Stimulated activated CD4-positive, alpha-beta T cell treated with anti-CD3 and anti-CD28 coated beads, TNF-alpha, amount 100 ng/mL, for 4 hours (primary cell): ENCODE results near the gene RTTN.
"Not testable (repeated sequence)": the region's sequence is repeated elsewhere in the genome, so short reads cannot be mapped to it uniquely, and the experiment has no call there.

Source experiments
- DNase-seq, 3 experiments: peaks; one replicate each; pipeline ENCODE4 v3.0.0-alpha.2; 2020; ENCODE audit warnings: low read depth in 3 of 3

The RTTN gene

DNA sequence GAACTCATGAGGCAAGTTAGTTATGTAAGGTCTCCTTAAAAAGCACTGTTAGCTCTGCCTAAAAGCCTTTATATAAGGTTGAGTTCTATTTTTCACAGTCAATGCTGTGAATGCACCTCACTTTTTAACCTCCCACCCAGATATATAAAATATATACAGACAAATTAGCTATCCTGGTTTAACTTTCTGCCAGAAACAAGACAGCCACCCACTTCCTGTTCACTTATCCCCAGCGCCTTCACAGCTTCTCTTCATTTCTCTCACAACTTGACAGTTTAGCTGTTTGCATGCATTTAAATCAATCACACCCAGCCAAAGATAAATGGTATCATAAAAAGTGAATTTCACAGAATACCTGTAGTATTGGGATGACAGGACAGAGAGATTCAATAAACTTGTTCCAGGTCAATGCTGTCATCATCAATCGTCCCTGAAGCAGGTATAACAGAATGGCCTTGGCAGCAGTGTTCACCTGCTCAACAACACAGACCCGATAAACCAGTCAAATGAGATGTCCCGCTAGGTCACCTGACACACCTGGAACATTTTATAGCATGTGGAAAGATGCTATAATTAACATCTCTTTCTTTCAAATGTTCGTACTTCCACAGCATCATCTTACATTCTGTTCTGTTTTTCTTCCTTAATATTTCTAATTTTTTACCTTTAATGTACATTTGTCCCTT lies 55.7 kb downstream of the RTTN start:
- DNase-seq: no peak

- DNase-seq: no peak
Observed at GRCh38 chr18:70149156-70149555, 56.3 kb downstream of the RTTN start.

DNA sequence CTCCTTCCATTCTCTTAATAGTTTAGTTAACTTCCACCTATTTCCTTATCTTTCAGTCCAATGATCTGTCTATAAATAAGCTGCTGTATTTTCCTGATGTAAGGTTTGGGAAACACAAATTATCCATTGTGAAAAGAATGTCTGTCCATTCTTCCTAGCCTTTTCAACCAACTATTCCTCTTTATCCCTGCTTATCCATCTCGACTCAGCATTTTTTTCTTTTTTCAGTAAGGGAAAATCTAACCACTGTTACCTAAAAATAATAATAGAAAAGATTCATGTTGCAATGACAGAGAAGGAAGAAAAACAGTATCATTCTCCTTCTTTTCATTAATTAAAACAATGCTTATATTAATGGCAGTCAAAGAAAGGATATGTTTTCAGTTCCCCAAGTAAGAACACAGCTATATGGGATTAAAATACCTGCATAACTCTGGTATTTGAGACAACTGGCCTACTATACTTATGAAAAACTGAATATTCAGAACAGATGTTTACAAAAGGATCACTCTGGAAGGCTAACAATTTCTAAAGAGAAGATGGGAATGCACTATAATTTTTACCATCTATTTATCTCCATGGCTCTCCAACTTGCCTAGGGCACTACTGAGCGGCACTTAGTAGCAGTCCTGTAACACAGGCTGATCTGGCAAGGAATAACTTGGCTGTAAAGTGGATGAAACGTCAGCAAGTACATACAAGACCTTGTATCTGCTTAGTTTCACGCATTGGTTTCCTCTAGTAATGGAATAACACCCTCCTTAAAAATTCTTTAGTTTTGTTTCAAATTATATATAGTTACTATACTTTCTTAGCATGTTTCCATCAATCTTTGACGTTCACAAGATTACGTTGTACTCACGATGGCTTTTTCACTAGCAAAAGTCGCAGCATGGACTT lies 57.2 kb downstream of the RTTN start:
- no peak for DNase-seq

GRCh38 chr18:70146174-70146573 lies 59.3 kb downstream of the RTTN start:
- no peak for DNase-seq

DNA sequence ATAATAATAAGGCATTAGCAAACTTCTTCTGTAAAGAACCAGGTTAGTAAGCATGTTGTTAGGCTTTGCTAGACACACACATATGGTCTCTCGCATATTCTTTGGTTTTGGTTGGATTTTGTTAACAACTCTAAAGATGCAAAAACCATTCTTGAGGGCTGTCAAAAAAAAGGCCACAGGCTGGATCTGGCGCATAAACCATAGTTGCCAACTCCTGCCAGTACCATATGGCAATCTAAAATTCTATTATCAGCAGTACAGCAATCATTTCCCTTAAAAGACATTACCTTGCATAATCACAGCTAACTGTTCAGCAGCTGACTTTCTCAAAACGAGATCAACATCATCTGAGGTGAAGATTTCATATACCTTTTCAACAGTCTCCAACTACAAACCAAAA lies 63.5 kb downstream of the RTTN start:
- no peak for DNase-seq

DNA sequence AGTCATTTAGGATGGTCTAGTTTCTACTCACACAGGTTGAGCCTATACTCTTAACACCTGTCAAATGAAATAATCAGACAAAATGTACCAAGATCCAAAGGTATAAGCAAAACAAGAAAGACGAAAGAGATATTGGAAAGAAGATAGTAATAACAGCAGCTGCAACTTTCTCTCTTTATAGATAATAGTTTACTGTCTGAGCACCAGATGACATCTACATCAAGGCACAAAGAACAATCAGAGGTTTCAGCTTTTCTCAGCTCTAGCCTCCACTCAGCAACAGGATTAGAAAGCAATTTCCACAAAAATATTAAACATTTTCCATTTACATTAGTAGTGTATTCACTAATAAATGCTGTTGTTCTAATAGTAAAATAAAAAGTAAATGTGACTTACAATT lies 66.3 kb downstream of the RTTN start:
- no peak for DNase-seq

- no peak for DNase-seq
Observed at GRCh38 chr18:70135604-70136003, 69.9 kb downstream of the RTTN start.

DNA sequence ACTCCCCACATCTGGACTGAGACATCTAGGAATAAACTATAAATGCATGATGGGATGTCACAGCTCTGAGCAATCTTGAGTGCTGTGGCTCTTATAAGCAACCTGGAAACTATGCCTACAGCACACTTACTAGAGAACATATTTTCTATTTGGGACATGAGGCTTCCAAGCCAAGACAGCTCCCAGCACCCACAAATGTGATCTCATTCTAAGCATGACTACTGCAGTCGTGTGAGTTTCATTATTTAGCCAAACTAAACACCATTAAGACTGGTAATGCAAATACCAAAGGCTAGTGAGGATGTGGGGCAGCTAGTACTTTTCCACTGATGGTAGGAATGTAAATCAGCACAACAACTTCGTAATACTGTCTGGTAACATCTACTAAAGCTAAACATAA lies 72.5 kb downstream of the RTTN start:
- DNase-seq: no peak

DNA sequence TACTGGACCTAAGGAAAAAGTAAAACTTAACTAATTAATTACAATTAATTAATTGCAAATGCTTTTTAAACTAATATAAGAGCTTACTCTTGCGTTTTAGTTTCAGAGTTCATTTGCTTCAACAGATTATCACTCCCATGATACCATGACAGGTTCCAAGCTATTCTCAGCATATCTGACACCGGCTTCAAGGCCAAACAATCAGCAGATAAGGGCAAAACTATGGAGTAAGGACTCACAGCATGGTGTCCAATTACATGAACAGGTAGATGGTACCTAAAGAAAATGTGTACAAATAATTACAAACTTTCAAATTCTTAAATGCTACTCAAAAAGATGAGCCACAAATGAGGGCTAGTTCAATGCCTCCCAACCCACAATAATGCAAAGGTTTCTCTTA lies 77.2 kb downstream of the RTTN start:
- DNase-seq: no peak

DNA sequence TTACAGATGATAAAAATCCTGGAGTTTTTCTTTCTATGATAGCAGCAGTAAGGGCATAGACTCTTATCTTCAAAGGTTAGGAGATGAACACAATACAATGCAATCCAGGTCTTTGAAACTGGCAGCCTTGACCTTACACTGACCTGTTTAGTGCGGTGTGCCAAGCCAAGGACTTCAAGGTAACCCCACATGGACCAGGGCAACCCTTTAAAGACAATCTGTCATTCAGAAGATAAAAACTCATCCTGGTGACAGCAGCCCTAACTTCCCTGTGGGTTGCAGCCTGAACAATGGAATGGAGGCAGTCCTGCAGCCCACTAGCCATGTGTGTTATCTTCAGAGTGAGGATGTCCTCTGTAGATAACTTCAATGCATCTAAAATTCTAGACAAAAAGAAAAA lies 78.1 kb downstream of the RTTN start:
- DNase-seq: no peak

- DNase-seq: no peak
Observed at GRCh38 chr18:70126832-70127231, 78.7 kb downstream of the RTTN start.

DNA sequence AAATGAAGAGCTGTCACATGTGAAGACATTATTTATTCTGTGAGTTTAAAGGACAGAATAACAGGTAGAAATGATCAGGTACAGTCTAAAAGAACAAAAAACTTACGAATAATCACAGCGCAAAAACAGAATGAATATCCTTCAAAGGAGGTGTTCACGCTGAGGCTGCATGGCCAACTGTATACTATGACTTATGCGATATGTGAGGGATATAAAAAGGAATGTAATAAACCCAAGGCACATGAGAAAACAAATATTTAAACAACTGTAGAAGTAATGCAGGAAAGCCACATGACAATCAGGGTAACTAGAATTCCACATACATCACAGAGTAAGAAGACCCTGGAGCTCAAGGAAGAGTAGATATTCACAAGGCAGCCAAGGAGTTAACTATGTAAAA lies 81.3 kb downstream of the RTTN start:
- no peak for DNase-seq

GRCh38 chr18:70121842-70122241 lies 83.6 kb downstream of the RTTN start:
- DNase-seq: no peak

DNA sequence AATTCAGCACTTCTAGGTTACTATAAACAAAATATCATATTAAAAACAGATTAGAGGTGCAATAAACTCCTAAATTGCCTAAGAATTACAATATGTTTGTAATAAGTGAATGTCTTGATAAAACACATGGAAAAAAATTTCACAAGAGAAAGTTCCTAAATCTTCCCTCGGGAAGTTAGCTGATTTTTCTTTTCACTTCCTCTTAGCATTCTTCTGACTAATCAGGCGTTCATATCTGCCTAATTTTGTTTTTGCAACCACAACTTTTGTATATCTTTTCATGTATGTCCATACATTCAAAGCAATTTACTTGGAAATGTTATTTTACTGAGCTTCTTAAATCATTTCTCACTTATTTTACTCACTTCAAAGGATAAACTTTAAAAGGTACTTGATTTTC lies 88.5 kb downstream of the RTTN start:
- DNase-seq: no peak

DNA sequence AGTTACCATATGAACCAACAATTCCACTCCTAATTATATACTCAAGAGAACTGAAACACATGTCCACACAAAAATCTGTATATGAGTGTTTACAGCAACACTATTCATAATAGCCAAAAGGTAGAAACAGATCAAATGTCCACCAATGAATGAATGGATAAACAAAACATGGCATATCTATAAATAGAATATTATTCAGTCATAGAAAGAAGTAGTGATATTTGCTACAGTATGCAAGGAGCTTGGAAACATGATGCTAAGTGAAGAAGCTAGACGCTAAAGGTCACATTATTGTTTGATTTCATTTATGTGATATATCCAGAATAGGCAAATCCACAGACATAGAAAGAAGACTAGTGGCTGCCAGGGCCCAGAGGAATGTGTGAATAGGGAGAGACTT lies 92.0 kb downstream of the RTTN start:
- no peak for DNase-seq

DNA sequence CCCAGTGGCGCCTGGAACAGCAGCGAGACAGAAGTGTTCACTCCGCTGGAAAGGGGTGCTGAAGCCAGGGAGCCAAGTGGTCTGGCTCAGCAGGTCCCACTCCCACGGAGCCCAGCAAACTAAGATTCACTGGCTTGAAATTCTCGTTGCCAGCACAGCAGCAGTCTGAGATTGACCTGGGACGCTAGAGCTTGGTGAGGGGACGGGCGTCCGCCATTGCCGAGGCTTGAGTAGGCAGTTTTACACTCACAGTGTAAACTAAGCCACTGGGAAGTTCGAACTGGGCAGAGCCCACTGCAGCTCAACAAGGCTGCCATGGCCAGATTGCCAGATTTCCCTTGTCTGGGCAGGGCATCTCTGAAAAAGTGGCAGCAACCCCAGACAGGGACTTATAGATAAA lies 94.8 kb downstream of the RTTN start:
- no peak for DNase-seq

- no peak for DNase-seq
Observed at GRCh38 chr18:70107091-70107490, 98.4 kb downstream of the RTTN start.

DNA sequence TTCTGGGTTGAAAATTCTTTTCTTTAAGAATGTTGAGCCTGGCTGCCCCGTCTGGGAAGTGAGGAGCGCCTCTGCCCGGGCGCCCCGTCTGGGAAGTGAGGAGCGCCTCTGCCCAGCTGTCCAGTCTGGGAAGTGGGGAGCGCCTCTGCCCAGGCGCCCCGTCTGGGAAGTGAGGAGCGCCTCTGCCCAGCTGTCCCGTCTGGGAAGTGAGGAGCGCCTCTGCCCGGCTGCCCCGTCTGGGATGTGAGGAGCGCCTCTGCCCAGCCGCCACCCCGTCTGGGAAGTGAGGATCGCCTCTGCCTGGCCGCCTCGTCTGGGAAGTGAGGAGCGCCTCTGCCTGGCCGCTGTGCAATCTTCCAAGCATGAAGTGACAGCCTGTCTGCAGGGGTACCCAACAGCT lies 102.6 kb downstream of the RTTN start:
- not testable (repeated sequence) for DNase-seq

DNA sequence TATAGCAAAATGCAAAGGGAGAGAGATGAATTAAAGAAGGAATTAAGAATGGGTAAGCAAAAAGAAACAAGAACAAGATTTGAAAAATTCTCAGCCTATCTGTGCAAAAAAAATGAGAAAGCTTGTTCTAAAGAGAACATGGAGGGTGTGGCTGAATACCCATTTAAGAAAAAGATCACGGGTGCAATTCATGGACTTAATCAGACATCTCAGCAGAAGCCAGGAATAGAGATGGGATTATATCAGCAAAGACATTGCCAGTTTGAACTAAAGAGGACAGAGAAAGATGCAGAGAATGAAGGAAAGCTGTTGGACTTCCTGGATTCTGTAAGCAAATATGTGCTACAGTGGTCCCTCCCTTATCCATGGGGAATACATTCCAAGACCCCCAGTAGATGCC lies 115.6 kb downstream of the RTTN start:
- no peak for DNase-seq

DNA sequence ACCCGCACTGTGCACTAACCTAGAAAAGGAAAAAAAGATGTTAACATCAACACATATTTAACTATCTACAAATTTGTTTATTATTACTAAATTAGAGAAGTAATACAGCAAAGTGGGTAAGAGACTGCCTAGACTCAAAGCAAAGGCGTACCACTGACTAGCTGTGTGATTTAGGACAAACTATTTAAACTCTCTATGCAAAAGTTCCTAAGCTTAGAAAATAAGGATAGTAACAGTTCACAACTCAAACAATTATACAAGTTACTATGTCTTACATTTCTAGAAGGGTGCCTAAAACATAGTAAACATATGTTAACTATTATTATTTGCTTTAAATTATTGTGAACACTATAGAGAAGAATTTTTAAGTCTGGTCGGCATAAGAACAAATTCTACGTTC lies 119.4 kb downstream of the RTTN start:
- no peak for DNase-seq

DNA sequence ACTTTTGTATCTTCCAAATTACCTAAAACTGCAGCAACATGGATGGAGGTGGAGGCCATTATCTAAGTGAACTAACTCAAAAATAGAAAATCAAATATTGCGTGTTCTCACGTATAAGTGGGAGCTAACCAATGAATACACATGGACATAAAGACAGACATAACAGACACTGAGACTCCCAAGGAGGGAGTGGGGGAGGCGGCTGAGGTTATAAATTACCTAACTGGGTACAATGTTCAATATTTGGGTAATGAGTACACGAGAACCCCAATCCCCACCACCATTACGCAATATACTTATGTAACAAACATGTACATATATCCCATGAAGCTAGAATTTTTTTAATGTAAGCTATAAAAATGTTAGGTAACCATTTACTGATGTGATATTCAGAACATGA lies 119.8 kb downstream of the RTTN start:
- no peak for DNase-seq

DNA sequence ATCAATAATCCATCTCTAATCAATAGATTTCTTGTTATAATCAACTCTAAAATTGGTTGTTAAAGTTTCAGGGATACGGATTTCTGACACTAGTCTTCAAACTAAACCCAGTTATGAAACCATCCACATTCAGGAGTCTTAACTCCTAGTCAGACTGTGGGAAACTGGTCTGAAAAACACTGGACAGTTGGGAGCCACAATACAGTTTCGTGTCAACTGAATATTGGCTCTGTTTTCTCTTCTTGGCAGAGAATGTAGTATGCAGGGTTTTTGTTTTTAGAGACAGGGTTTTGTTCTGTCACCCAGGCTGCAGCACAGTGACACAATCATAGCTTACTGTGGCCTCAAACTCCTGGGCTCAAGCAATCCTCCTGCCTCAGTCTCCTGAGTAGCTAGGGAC lies 123.1 kb downstream of the RTTN start:
- no peak for DNase-seq

DNA sequence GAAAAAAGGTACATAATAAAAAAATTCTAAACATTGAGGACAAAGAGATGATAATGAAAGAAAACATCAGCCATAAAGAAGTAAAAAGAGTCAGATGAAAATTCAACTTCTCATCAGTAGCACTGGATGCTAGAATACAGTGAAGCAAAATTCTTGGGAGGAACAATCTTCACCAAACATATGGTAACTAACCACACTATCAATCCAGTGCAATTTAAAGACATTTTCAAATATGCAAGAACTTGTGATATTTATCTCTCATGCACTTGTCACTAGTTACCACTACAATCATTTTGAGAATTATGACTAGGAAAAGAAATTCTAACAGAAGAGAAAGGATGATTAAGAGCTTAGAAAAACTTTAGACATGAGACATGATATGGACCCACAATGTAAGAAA lies 127.4 kb downstream of the RTTN start:
- DNase-seq: no peak
